IPS DF 19.7 (cell line): Measurements from ENCODE around the gene HAVCR1.

Source experiments
- DNase-seq: peaks from one replicate; pipeline ENCODE4 v3.0.0-alpha.2; 2013; ENCODE audit warnings: low read depth, low spot score

HAVCR1 gene

DNA sequence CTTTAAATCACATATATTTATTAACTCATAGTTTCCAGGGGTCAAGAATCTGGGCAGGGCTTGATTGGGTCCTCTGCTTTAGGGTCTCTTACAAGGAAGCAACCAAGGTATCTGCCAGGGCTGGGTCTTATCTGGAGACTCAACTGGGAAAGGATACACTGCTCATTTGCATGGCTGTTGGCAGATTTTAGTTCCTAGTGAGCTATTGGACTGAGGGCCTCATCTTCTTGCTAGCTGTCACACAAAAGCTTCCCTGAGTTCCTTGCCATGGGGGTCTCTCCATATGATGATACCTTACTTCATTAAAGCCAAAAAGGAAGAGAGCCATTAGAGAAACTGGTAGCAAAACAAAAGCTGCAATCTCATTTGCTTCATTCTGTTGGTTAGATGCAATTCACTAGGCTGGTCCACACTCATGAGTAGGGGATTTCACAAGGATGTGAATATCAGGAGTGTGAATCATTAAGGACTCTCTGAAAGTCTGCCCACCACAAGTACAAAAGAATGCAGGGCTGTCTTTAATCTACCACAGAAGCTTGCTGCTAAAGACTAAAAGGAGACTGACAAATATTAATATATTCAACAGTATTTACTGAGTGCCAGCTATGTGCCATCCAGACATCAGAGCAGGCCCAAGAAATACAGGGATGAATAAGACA lies 53.9 kb downstream of the HAVCR1 start:
- no peak for DNase-seq

- no peak for DNase-seq
Measured at GRCh38 chr5:156991714-156992113, 67.2 kb downstream of the HAVCR1 start.

DNA sequence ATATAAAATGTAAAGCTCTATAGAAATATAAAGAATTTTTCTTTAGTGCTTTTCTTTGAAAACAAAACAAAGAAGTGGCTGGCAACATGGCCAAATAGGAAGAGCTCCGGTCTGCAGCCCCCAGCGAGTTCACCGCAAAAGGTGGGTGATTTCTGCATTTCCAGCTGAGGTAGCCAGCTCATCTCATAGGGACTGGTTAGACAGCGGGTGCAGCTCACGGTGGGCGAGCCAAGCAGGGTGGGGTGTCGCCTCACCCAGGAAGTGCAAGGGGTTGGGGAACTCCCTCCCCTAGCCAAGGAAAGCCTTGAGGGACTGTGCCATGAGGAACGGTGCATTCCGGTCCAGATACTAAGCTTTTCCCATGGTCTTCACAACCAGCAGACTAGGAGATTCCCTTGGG lies 74.9 kb downstream of the HAVCR1 start:
- DNase-seq: no peak

- DNase-seq: no peak
Measured at GRCh38 chr5:156981481-156981880, 77.4 kb downstream of the HAVCR1 start.
